GM12892 (cell line): ENCODE measurements around the gene OR6S1.

Experiments used
- POLR2A ChIP-seq: IDR thresholded peaks from 2 replicates; pipeline ENCODE4 v1.6.1; 2011; ENCODE audit warnings: low read depth, low read length, control low read depth
- POLR2AphosphoS5 ChIP-seq: IDR thresholded peaks from 2 replicates; pipeline ENCODE4 v1.6.1; 2011; ENCODE audit warnings: low read depth, low read length, control low read depth
- TAF1 ChIP-seq: IDR thresholded peaks from 2 replicates; pipeline ENCODE4 v1.6.1; 2011; ENCODE audit warnings: low read depth, mild to moderate bottlenecking, control low read depth, low read length, borderline replicate concordance

GRCh38 chr14:20671597-20672283, 30.2 kb upstream of the OR6S1 start:
- TF ChIP-seq TAF1 = no peak
- no peak for TF ChIP-seq POLR2A
- TF ChIP-seq POLR2AphosphoS5 = no peak
